GM21447 (cell line): ENCODE measurements around the gene MADD.

Experiments used
- ATAC-seq: cut with Tn5 transposase; IDR thresholded peaks from one replicate; pipeline ENCODE4 v1.9.1; 2021; ENCODE audit not compliant: unreplicated experiment

MADD gene

DNA sequence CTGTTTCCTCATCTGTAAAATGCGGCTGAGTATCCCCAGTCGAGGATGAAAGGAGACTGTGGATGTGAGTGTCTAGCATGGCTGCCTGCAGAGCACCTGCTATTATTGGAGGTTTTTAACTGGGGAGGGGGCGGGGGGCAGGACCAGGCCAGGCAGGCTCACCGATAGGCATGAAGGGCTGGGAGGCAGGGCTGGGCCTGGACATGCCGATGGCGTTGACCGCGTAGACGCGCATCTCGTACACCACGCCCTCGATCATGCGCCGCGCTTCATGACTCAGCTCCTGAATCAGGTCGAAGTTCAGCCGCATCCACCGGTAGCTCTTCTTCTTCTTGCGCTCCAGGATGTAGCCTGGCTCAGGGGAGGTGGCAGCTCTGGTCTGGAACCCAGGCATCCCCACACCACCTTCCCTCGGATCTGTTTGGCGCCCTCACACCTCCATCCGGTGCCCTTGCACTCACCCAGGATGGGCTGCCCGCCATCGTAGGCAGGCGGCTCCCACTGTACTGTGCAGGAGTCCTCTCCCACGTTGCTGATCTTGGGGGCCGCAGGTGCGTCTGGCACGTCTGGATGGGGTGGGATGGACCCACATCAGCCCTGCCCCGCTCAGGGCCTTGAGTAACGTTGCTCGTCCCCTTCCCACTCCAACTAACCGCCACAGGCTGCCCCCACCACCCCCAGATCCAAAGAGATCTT lies 67.4 kb downstream of the MADD start:
- no peak for ATAC-seq

- ATAC-seq, result no peak
Observed at GRCh38 chr11:47338396-47339241, 68.7 kb downstream of the MADD start.

GRCh38 chr11:47340010-47340409 lies 70.1 kb downstream of the MADD start:
- ATAC-seq, result no peak

DNA sequence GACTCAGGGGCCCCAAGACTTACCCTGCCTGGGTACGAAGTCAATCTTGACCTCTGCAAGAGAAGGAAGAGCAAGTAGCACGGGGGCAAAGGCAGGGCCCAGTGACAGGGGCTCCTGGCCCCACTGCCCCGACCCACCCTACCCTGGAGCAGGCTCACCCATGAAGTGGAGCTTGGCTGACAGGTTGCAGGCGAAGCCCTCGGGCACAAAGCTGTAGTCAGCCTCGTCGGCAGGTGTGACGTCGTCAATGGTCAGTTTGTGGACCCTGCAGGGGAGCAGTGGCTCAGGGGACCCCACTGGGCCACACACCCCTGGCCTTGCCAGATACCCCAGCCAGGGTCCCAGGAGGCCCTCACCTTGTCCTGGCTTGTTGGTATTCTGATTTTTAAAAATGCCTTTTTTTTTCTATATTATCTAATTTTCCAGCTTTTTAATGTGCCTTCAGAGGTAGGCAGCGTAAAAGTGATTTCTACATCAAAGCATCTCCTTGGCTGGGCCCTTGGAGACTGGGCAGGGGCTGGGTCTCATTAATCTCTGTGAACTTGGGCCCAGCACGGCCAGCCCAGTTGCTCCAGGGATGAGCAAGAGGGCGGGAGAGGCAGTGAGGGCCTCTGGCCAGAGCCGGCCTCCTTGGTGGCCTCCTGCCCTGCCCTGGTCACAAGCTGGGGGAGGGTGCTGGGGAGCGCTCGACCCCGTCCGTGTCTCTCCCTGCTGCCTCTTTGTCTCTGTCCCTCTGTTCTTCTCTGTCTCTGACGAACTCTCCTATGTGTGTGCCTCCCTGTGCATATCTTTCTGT lies 71.2 kb downstream of the MADD start:
- ATAC-seq, result no peak

DNA sequence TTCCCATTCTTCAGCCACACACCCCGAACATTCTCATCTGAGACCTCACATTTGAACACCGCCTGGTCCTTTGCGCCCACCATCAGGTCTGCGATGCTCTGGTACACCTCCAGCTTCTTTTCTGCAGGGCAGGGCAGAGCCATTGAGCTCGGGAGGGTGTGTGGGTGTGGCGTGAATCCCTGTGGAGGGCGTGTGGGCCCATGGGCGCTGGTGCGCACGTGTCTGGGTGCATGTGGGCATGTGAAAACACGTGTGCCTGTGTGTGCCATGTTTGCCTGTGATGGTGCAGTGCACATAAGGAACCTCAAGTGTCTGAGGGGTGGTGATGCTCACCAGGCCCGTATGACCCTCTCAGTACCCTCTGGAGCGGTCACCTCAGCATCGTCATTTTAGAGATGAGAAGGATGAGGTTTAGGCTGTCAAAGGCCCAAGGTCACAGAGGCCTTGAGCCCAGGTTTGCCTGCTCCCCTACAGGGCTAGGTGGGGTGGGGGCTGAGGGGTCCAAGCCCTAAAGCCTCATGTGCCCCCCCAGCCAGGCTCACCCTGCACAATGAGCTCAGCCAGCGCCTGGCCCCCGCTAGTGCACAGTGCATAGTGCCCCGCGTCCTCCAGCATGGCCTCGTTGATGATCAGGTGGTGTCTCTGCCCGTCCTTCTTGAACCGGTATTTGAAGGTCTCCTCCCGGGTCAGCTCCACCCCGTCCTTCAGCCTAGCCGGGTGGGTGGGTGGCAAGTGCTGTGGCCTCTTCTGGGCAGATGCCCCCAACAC lies 72.3 kb downstream of the MADD start:
- ATAC-seq, result no peak

DNA sequence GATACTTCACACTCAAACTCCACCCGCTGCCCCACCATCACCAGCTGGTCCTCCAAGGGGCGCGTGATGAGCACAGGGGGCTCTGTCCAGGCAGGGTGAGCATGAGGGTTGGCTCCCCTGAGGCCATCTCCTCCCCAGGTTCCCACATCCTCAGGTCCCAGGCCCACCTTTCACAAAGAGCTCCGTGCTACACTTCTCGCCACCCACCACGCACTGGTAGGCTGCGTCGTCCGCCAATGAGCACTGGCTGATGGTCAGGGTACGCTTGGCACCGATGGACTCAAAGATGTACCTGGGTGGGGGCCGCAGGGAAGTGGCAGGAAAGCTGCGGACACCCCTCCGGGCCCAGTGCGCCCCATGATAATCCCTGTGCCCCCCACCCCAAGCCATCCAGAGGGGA lies 72.9 kb downstream of the MADD start:
- no peak for ATAC-seq

- no peak for ATAC-seq
Observed at GRCh38 chr11:47345890-47346563, 76.1 kb downstream of the MADD start.

- ATAC-seq, result no peak
Observed at GRCh38 chr11:47347137-47347536, 77.2 kb downstream of the MADD start.

- no peak for ATAC-seq
Observed at GRCh38 chr11:47348131-47348802, 78.3 kb downstream of the MADD start.

DNA sequence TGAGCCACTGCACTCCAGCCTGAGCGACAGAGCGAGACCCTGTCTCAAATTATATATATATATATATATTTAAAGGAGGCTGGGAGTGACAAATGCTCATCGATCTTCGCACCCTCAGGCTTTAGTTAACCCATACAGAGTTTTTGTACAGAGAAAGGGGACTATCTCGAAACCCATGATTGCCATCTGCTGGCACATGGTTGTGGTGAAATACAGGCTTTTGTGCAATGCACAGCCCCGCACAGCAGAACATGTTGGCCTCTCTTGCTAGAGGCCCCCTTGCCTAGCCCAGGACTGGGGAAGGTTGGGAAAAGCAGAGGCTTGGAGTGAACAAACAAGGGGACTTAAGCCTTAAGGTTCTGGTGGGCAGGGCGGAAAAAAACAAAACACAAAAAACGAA lies 78.9 kb downstream of the MADD start:
- ATAC-seq, result no peak

DNA sequence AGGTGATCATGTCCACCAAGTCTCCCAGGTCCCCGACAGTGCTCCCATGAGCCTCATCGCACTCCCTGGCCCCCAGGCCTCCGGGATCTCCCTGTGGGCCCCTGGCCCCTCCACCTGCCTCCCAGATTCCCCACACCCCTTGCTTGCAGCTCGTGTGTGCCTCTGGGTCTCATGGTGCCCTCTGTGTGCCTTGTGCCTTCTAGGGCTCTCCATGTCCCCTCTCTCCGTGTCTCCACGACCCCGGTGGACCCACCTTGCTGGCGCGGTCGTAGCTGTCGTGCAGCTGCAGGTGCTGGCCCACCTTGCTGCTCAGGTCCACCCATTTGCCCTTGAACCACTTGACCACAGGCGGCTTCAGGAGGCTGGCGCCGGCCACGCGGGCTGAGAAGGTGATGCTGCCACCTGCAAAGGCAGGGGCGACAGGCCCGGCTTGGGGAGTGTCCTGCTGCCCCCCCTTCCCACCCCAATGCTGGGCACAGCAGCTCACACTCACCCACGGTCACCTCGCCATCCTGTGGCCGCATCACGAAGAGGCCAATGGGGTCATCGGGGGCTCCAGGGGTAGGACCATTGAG lies 79.7 kb downstream of the MADD start:
- no peak for ATAC-seq

- ATAC-seq, result no peak
Observed at GRCh38 chr11:47350315-47350714, 80.4 kb downstream of the MADD start.

DNA sequence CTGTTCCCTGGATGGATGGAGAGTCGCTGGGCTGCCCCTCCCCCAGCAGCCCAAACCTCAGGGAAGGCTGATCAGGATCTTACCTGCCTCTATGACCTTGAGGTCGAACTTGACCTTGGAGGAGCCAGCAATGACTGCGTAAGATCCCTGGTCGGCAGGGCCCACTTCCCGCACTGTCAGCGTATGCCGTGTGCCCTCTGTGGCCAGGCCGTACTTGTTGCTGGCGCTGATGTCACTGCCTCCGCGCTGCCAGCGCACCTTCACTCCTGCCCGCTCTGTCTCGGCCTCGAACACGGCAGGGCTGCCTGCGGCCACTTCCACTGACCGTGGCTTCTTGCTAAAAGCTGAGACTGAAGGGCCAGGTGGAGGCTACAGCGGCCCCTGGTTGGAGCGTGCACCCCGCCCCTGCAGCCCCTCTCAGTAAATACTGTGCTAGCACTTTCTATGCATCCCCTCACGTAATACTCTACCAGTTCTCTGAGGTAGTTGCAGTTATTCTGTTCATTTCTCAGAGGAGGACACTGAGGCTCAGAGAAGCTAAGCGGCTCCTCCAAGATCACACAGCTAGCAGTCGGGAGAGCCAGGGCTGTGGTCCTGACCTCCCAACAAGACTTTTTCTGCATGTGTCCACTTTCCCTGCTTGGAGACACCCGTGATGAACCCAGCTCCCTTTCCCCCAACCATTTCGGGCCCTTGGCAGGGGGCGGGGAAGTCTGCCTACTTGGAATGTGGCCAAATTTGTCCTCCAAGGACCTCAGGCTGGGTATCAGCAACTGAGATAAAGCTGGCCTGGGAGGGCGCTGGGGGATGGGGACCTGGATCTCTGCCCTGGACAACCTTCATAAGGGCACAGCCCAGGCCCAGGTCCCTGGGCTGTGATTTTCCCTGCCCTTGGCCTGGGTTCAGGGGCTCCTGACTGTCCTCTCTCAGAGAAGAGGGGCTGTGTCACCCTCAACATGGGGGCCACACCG lies 81.5 kb downstream of the MADD start:
- ATAC-seq, result no peak

DNA sequence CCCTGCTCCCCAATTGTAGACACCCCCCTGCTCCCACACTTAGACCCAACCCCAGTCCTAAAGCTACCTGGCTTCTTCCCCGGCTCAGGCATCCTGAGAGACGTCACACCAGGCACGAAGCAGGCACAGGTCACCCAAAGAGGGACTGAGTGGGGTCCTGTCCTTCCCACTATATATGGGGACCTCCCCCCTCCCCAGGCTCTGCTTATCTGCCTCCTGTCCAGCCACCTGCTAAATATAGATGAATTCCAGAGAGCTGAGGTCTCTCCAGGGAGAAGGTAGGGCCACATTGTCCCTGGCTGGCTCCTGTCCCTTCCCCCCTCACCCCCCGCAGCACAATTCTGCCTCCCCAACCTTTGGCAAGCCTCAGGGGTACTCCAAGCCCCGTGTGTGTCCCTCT lies 82.6 kb downstream of the MADD start, which contains the start of gene MYBPC3:
TSS of gene MYBPC3 (minus strand) at position 147 of the 400 bp plus-strand sequence. CDS start at position 92, 55 bp downstream.
- no peak for ATAC-seq

DNA sequence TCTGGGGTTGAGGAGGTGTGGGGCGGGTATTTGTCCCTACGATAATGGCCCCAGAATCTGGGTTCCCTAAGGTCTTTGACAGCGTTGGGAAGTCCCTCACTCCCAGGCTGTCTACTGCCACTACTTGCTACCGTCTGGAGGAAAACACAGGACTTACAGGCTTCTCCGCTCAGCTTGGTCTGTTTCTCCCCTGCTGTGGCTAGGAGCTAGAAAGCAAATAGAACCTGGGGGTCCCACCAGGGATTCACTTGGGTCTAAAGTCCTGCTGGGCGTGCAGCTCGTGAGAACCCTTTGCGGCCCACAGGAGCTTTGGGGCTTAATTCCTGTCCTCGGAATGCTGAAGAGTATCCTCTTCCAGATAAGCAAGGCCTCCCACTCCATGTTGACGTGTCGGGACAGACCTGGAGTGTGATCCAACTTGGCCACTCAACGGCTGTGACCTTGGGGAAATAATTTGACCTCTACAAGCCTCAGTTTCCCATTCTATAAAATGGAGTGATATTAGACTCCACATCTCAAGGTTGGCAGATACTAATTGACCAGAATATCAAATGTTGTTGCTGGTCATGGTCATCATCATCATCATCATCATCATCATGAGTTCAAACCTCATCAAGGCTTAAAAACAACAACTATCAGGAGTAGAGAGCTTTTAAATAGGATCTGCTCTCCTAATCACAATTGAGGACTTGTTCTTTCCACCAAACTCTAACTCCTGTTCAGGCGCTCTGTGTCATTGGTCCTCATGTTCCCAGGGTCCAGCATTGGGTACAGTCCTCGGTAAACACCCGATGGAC lies 84.2 kb downstream of the MADD start:
- ATAC-seq, result no peak

DNA sequence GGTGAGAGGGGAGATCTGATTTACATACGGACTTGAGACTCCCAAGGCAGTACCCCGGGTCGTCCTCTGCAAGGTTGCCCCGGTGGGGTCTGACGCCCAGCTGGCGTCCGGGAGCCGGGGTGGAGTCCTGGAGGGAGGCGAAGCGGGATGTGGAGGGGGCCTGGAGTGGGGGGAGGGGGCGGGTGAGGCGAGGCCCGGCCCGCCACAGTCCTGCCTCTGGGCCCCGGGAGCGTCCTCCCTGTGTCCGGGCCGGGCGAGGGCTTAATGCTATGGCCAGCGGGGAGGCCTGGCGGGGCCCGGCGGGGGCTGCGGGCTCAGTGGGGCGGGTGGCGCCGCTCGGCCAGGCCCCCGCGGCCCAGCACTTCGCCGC lies 85.0 kb downstream of the MADD start:
- no peak for ATAC-seq
